B cell (primary cell): ENCODE data around the gene MEIS2. TPM values are rescaled to one million over a fixed set of nuclear protein-coding genes. Genes with fewer than 3 reads are reported as not detected.

ENCODE experiments used
- ATAC-seq: fragments of 200-7000 bp; cut with Tn5 transposase; one replicate; pipeline ENCODE4 v1.10.0; 2021; ENCODE audit warnings: low read depth, mild to moderate bottlenecking, moderate number of reproducible peaks, moderate library complexity
- CTCF ChIA-PET: fragments of 350-600 bp; sonication (Branson Sonifier 250); formaldehyde crosslinking; loops from one replicate; lab custom pipeline; 2021; ENCODE audit warnings: antibody characterized with exemption, inconsistent platforms; lab: Charles Lee
- POLR2A ChIA-PET: fragments of 350-600 bp; sonication (Branson Sonifier 250); formaldehyde crosslinking; loops from one replicate; lab custom pipeline; 2021; ENCODE audit warnings: antibody characterized with exemption; lab: Charles Lee
- DNase-seq: peaks from one replicate; pipeline ENCODE4 v3.0.0; 2013
- H2AFZ ChIP-seq: 2 replicates; pipeline ENCODE4 v1.6.1; 2012; ENCODE audit warnings: mild to moderate bottlenecking, low read depth, low read length; ENCODE audit not compliant: insufficient read depth, poor library complexity, severe bottlenecking
- H3K27ac ChIP-seq, 2 donors: 1 replicate in 1 of 2; 2 replicates in 1 of 2; pipeline ENCODE4 v1.5.1; 2012 to 2013; ENCODE audit warnings: low read length in 2 of 2, mild to moderate bottlenecking in 2 of 2, moderate library complexity in 1 of 2
- H3K27me3 ChIP-seq, 4 experiments: fragments of 200-600 bp in 1 of 4; sonication (generic) in 1 of 4; replicated peaks in 1 of 4; 1 replicate in 2 of 4; 2 replicates in 2 of 4; pipeline versions ENCODE4 v1.6.1 to v1.7.0; 2013 to 2016; ENCODE audit warnings: low read length in 3 of 4, mild to moderate bottlenecking in 2 of 4, mixed read lengths in 1 of 4, moderate library complexity in 1 of 4; ENCODE audit not compliant: insufficient read depth in 4 of 4, control insufficient read depth in 3 of 4; ENCODE audit errors: control extremely low read depth in 1 of 4
- H3K36me3 ChIP-seq, 2 experiments: replicated peaks in 1 of 2; 1 replicate in 1 of 2; 2 replicates in 1 of 2; pipeline versions ENCODE4 v1.6.1 to v1.7.1; 2013; ENCODE audit warnings: low read length in 1 of 2; ENCODE audit not compliant: insufficient read depth in 2 of 2, control insufficient read depth in 1 of 2; ENCODE audit errors: control extremely low read depth in 1 of 2, extremely low read depth in 1 of 2
- H3K4me1 ChIP-seq, 2 donors: fragments of 200-600 bp in 1 of 2; sonication (generic) in 1 of 2; 1 replicate in 1 of 2; 2 replicates in 1 of 2; pipeline versions ENCODE4 v1.5.1 to v1.6.1; 2013 to 2017; ENCODE audit warnings: low read length in 2 of 2; ENCODE audit not compliant: control insufficient read depth in 2 of 2, insufficient read depth in 2 of 2
- H3K4me2 ChIP-seq: replicated peaks from 2 replicates; pipeline ENCODE3; 2012; ENCODE audit warnings: mild to moderate bottlenecking, low read depth, low read length; ENCODE audit not compliant: poor library complexity, severe bottlenecking
- H3K4me3 ChIP-seq, 5 experiments: fragments of 200-600 bp in 1 of 5; sonication (generic) in 1 of 5; 1 replicate in 3 of 5; 2 replicates in 2 of 5; pipeline versions ENCODE4 v1.5.1 to v1.7.0; 2011 to 2016; ENCODE audit warnings: low read length in 4 of 5, mild to moderate bottlenecking in 4 of 5, low read depth in 2 of 5, control low read depth in 1 of 5, moderate library complexity in 1 of 5; ENCODE audit not compliant: insufficient read depth in 1 of 5; ENCODE audit errors: control extremely low read depth in 1 of 5, extremely low read depth in 1 of 5
- H3K79me2 ChIP-seq: fragments of 200-600 bp; sonication (generic); one replicate; pipeline ENCODE4 v1.6.0; 2016; ENCODE audit warnings: low read length; ENCODE audit not compliant: control insufficient read depth, insufficient read depth
- H3K9ac ChIP-seq: fragments of 200-600 bp; sonication (generic); 2 replicates; pipeline ENCODE4 v1.6.1; 2017; ENCODE audit warnings: mild to moderate bottlenecking, low read length, moderate library complexity
- H3K9me3 ChIP-seq, 3 donors: one replicate each; pipeline versions ENCODE4 v1.6.1 to v1.7.1; 2013; ENCODE audit warnings: low read length in 2 of 3; ENCODE audit not compliant: control insufficient read depth in 2 of 3, insufficient read depth in 1 of 3; ENCODE audit errors: control extremely low read depth in 1 of 3
- H4K20me1 ChIP-seq: 2 replicates; pipeline ENCODE4 v1.6.0; 2012; ENCODE audit warnings: mild to moderate bottlenecking, low read length; ENCODE audit not compliant: insufficient read depth, control insufficient read depth, poor library complexity, severe bottlenecking
- H3K27ac Mint-ChIP-seq: one replicate; pipeline ENCODE4 v1.8.0; 2021; ENCODE audit warnings: mixed read lengths
- H3K27me3 Mint-ChIP-seq: one replicate; pipeline ENCODE4 v1.8.0; 2021; ENCODE audit warnings: mixed read lengths
- H3K4me1 Mint-ChIP-seq: one replicate; pipeline ENCODE4 v1.8.0; 2021; ENCODE audit warnings: mixed read lengths
- H3K4me3 Mint-ChIP-seq: one replicate; pipeline ENCODE4 v1.8.0; 2021; ENCODE audit warnings: mixed read lengths
- H3K9me3 Mint-ChIP-seq: one replicate; pipeline ENCODE4 v1.8.0; 2022; ENCODE audit warnings: mixed read lengths; ENCODE audit not compliant: insufficient read depth
- CTCF ChIP-seq: fragments of 200-600 bp; IDR thresholded peaks from one replicate; pipeline ENCODE4 v1.8.0; 2022; ENCODE audit warnings: antibody characterized with exemption, mild to moderate bottlenecking
- EZH2 ChIP-seq: IDR thresholded peaks from 2 replicates; pipeline ENCODE4 v1.6.1; 2012; ENCODE audit warnings: borderline replicate concordance, low read depth, mild to moderate bottlenecking, moderate library complexity, low read length; ENCODE audit not compliant: insufficient read depth, poor library complexity, severe bottlenecking
- WGBS: methylation state at CpG from one replicate; pipeline ENCODE4 v1.1.5; 2013; ENCODE audit warnings: missing lambda C conversion rate; ENCODE audit not compliant: insufficient coverage; 5-methylcytosine and 5-hydroxymethylcytosine counted together
- intact Hi-C: fragments of 100-400 bp; cut with micrococcal nuclease; formaldehyde crosslinking; loops from one replicate; pipeline ENCODE4 v1.10.0; 2022
- polyA plus RNA-seq: library from polyadenylated mRNA; depleted of rRNA; stranded (reverse); fragments of >200 nt; gene quantifications from 2 replicates; pipeline ENCODE4 v1.2.3, GENCODE V29; 2012
- total RNA-seq, 2 donors: library from RNA; stranded (reverse); fragments of 120-200 nt in 1 of 2; gene quantifications; 1 replicate in 1 of 2; 2 replicates in 1 of 2; pipeline versions ENCODE4 v1.2.3 to v1.2.4, GENCODE V29; 2013 to 2022

Gene MEIS2
- total and polyA plus RNA-seq, 2 donors (not counting 1 experiment from before 2014, with no cell fraction given) = 0.22 TPM; not detected in 1

GRCh38 chr15:36925653-36926426 lies 174.5 kb downstream of the MEIS2 start:
- H3K4me1 ChIP-seq = no peaks in the 10 kb centered on the region
- H3K4me3 ChIP-seq = no peak overlapping the region
- H2AFZ ChIP-seq = no peak overlapping the region
- no peak overlapping the region for H3K4me2 ChIP-seq
- TF ChIP-seq EZH2 = no peak
- TF ChIP-seq CTCF = no peak
- Mint-ChIP-seq H3K27ac (no peak overlapping the region), H3K4me1 (no peaks in the 10 kb centered on the region), H3K4me3 (no peak overlapping the region), H3K27me3 (no peaks in the 10 kb centered on the region), H3K9me3 (no peaks in the 10 kb centered on the region)
- ChIA-PET POLR2A (no interaction called here), CTCF (no interaction called here)
- no peak for ATAC-seq
- H4K20me1 ChIP-seq = no peaks in the 10 kb centered on the region
- H3K27me3 ChIP-seq = no peaks in the 10 kb centered on the region
- no peak overlapping the region for H3K27ac ChIP-seq
- no peaks in the 10 kb centered on the region for H3K9me3 ChIP-seq
- no peak overlapping the region for H3K9ac ChIP-seq
- H3K79me2 ChIP-seq = no peaks in the 10 kb centered on the region
- no peak for DNase-seq
- no peaks in the 10 kb centered on the region for H3K36me3 ChIP-seq
- WGBS = 88% methylated on average over 5 of the region's 9 CpGs
- intact Hi-C loops = no loop called here

- DNase-seq (no peak), ATAC-seq (no peak)
- no peak overlapping the region for H3K4me3 ChIP-seq
- WGBS = 87% methylated on average over 4 of the region's 5 CpGs
- no peak overlapping the region for H3K9ac ChIP-seq
- no peak overlapping the region for H3K4me2 ChIP-seq
- H3K27me3 ChIP-seq = no peaks in the 10 kb centered on the region
- H4K20me1 ChIP-seq = no peaks in the 10 kb centered on the region
- no peak overlapping the region for H3K27ac ChIP-seq
- POLR2A ChIA-PET = no interaction called here
- no peaks in the 10 kb centered on the region for H3K36me3 ChIP-seq
- intact Hi-C loops = no loop called here
- TF ChIP-seq EZH2 (no peak), CTCF (no peak)
- Mint-ChIP-seq H3K27me3 (no peaks in the 10 kb centered on the region), H3K4me3 (no peak overlapping the region), H3K4me1 (no peaks in the 10 kb centered on the region), H3K9me3 (no peaks in the 10 kb centered on the region), H3K27ac (no peak overlapping the region)
- CTCF ChIA-PET = no interaction called here
- no peak overlapping the region for H2AFZ ChIP-seq
- no peaks in the 10 kb centered on the region for H3K4me1 ChIP-seq
- no peaks in the 10 kb centered on the region for H3K79me2 ChIP-seq
- H3K9me3 ChIP-seq = no peaks in the 10 kb centered on the region
Measured at GRCh38 chr15:36925049-36925448, 175.3 kb downstream of the MEIS2 start.
